Myocyte (in vitro differentiated cells): Measurements from ENCODE around the gene RSF1. TPM values are rescaled to one million over a fixed set of nuclear protein-coding genes. Genes with fewer than 3 reads are reported as not detected.
"Not testable (repeated sequence)": the region's sequence is repeated elsewhere in the genome, so short reads cannot be mapped to it uniquely, and the experiment has no call there.

Source experiments
- DNase-seq: peaks from one replicate; pipeline ENCODE4 v3.0.0-alpha.2; 2012; ENCODE audit warnings: low read depth
- total RNA-seq: library from RNA; depleted of rRNA; stranded (reverse); fragments of >200 nt; gene quantifications from 2 replicates; pipeline ENCODE4 v1.2.3, GENCODE V29; 2014

The RSF1 gene
- total RNA-seq, 1 donor from 2014 or later = 23.8 TPM

DNA sequence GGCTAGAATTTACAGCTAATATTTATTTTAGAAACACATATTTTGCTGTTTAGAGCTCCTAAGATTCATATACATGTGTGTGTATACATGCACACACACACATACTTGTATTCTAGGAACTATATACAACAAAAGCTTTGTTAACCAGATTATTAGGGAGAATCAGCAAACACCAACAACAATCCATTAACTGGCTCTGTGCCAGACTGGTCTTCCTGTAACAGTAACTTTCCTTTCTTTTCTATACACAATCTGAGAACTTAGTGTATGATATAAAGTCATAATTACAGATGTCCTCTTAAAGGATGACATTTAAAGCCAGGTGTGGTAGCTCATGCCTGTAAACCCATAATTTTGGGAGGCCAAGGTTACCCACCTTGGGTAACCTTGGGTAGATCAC lies 133.4 kb downstream of the RSF1 start:
- DNase-seq = no peak

- DNase-seq = no peak
Measured at GRCh38 chr11:77677138-77677537, 143.4 kb downstream of the RSF1 start.

DNA sequence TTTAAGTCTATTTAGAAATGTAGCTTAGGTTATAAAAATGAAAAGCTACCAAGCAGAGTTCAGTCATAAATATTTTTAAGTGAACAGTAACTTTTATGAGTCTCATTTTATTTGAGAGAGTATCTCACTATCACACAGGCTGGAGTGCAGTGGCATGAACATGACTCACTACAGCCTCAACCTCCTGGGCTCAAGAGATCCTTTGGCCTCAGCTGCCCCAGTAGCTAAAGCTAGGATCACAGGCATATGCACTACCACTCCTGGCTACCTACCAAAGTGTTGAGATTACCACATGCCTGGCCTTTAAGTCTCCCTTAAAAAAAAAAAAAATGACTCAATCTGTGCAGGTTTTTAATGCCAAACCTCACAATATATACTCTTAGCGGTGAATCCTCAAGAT lies 148.3 kb downstream of the RSF1 start:
- DNase-seq = peak; percentile 86

DNA sequence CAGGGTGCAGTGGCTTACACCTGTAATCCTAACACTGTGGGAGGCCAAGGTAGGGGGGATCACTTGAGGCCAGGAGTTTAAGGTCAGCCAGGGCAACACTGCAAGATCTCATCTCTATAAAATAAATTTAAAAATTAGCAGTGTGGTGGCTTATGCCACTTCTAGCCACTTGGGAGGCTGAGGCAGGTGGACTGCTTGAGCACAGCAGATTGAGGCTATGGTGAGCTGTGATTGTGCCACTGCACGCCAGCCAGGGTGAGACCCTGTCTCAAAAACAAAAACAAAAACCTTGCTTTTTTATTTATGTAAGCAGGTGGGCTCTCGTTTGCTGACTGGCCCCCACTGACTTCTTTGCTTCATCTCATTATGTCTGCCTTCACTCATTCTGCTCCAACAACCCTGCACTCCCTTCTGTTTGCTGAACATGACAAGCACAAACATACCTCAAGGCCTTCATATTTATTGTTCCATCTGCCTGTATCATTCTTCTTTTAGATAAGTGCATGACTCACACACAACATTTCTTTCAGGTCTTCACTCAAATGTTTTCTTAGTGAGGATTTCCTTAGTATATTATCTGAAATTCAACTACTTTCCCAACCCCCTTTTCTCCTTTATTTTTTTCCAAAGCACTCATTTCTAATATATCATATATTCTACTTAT lies 150.5 kb downstream of the RSF1 start:
- no peak for DNase-seq

- peak; percentile 53 for DNase-seq
Measured at GRCh38 chr11:77668760-77669159, 151.8 kb downstream of the RSF1 start.

DNA sequence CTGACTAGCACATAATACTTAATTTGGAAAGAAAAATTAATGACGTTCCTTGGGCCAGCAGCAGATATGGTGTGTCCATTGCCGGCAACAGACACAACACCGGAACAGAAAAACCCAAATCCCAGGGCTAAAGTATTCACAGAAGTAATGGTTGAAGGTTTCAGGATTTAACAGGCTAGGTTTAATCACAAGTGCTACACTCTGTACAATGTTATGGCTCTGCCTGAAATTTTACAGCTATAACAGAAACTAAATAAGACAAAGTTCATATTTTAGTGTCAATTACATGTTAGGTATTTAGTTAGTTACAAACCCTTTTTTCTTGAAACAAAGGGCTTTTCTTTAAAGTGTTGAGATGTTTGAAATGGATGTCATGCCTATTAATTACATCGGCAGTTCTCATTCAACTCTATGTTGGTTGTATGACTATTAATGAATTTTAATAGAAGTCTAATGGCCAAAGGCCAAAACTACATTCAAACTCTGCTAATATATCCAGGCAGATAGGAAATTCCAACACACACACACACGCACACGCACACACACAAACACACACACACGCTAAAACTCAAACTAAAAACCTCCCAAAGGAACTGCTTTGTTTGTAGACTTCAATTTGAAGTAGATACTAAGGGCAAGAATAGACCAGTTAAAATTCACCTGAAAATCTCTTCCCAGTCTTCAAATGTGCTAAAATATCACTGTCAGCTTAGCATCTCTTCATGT lies 155.1 kb downstream of the RSF1 start:
- no peak for DNase-seq

GRCh38 chr11:77661670-77662069 lies 158.9 kb downstream of the RSF1 start:
- no peak for DNase-seq

DNA sequence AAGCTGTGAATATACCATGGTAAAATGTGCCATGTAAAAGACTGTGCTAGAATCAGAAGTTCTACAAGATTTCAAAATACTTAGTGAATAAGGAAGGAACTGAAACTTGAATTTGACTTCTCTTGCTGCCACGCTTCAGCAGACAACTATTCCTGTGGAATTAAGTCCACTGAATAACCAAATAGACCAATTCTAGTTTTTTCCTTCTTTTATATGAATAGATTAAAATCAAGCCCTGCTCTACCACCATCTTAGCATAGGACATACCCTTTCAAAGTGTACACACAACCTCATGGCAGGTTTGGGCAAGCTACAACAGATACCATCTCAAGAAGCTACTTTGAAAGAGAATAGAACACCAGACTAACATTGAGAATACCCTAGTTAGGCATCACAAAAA lies 159.6 kb downstream of the RSF1 start:
- no peak for DNase-seq

DNA sequence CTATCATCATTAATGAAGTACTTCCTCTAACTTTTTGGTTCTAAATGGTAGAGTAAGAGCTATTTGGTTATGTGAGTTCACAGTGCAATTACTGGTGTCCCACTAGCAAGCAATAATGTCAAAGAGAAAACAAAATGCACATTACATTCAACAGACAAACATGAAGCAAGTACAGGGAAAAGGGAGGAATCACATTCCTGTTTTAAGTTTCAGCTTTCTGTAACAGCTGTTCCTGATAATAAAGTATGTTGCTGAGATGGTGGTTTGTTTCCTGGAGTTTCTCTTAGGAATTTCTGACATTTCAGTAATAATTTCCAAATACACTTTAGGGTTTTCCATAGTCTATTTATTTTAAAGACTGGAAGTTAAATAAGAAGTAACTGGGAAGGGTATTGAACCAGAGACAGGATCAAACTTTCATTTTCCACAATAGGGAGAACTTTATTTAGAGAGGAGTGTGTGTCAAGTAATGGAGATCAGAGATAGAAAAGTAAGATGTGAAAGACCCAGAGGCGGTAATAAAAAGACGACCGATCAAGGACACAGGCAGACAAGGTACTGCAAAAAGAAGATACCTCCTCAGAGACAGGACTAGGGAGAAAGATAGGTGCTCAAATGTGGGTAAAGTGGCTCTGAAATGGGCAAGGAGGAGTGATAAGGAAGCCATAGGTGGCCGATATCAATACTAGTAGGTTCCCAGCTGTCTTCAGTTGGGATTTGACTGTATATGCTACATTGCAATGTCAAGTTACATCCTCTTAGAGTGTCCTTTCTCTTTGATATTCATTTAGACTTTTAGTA lies 162.1 kb downstream of the RSF1 start:
- peak; percentile 58 for DNase-seq

- DNase-seq = no peak
Measured at GRCh38 chr11:77656362-77656761, 164.2 kb downstream of the RSF1 start.

GRCh38 chr11:77654770-77655434 lies 165.6 kb downstream of the RSF1 start:
- no peak for DNase-seq

DNA sequence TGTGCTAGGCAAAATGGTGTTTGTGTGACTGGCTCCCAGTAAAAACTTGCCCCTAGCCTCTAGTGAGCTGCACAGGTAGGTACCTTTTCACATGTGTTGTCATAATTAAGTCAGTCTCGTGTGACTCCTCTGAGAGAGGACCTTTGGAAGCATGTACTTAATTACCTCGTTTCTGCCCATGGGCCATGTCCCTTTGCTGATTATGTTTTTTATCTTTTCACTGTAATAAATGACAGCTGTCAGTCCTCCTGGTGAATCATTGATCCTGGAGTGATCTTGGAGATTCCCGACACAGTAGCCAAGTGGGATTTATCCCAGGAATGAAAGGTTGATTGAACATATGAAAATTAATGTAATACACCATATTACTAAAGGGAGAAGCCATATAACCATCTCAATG lies 170.4 kb downstream of the RSF1 start:
- DNase-seq = no peak

- no peak for DNase-seq
Measured at GRCh38 chr11:77647654-77648305, 172.7 kb downstream of the RSF1 start.

DNA sequence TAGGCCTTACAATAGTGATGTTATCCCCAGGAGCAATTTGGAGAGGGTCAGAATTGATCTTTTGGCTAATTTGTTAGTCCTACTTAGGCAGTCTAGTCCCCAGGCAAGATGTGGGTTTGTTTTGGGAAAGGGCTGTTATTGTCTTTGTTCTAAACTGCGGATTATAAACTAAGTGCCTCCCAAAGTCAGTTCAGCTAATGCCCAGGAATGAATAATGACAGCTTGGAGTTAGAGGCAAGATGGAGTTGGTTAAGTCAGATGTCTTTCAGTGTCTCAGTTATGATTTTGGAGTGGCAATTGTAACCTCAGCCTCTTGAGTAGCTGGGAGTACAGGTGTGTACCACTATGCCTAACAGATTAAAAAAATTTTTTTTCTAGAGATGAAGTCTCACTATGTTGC lies 175.6 kb downstream of the RSF1 start:
- DNase-seq = no peak

DNA sequence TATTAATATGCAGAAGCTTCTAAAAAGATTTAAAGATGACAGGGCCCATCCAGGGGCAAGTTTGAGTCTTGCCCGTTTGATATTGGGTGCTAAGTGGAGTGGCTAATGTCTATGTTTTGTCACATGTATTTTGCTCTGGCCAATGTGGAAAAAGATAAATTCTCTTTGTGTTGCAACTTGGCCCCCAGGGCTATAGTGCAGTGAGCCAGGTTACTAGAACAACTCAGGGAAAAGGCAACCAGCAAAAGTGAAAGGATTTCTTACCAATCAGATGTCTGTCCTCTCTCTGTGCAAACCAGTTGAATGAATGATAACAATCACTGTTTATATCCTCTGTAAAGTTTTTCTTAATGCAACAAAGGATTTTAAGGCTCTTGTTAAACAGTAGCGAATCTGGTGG lies 178.3 kb downstream of the RSF1 start:
- DNase-seq = no peak

- peak; percentile 94 for DNase-seq
Measured at GRCh38 chr11:77637345-77638165, 183.0 kb downstream of the RSF1 start, which contains the start of gene CLNS1A. TSS of gene CLNS1A (minus strand) at chr11:77637794. CDS start at chr11:77637714, 80 bp downstream.

- peak; percentile 13 for DNase-seq
Measured at GRCh38 chr11:77636731-77637344, 183.7 kb downstream of the RSF1 start.

DNA sequence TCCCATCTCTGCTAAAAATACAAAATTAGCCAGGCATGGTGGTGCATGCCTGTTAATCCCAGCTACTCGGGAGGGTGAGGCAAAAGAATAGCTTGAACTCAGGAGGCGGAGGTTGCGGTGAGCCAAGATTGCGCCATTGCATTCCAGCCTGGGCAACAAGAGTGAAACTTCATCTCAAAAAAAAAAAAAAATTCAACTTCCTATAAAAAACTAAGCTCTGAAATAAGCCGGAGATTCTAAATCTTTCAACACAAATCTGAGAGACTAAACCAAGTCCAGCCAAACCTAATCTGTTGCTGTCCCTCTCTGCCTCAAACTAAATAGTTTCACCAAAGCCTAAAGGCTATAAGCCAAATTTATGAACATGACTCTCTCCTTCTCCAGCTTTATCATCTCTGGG lies 186.6 kb downstream of the RSF1 start:
- DNase-seq = not testable (repeated sequence)

DNA sequence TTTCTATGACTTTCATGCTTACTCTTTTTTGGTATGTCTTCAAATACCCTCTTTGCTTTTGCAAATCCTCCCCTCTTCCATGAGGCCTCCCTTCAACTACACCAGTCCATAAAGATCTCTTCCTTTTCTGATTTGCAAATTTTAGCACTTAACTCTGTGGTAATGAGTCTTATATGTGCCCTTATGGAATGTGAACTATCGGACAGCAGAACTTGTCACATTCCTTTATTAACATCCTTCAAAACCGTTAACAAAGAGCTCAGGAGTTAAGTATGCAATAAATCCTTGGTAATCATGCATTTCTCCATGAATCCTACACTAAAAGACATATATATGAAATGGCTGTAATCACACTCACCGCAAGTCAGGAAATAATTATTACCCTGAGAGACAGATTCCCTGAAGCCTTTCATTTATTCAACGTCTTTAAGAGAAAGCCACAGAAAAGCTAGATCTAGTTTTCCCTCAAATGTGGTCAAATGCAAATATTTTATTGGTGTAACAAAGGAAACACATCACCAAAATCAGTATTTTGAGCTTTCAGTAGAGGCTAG lies 190.3 kb downstream of the RSF1 start:
- no peak for DNase-seq
